HG03108 (cell line): ENCODE data around the gene PLXND1.

Experiments used
- ATAC-seq: cut with Tn5 transposase; IDR thresholded peaks from one replicate; pipeline ENCODE4 v1.9.1; 2021; ENCODE audit warnings: moderate library complexity; ENCODE audit not compliant: unreplicated experiment

The PLXND1 gene

GRCh38 chr3:129565902-129566301 is 40.6 kb downstream of the PLXND1 start:
- ATAC-seq, result no peak

DNA sequence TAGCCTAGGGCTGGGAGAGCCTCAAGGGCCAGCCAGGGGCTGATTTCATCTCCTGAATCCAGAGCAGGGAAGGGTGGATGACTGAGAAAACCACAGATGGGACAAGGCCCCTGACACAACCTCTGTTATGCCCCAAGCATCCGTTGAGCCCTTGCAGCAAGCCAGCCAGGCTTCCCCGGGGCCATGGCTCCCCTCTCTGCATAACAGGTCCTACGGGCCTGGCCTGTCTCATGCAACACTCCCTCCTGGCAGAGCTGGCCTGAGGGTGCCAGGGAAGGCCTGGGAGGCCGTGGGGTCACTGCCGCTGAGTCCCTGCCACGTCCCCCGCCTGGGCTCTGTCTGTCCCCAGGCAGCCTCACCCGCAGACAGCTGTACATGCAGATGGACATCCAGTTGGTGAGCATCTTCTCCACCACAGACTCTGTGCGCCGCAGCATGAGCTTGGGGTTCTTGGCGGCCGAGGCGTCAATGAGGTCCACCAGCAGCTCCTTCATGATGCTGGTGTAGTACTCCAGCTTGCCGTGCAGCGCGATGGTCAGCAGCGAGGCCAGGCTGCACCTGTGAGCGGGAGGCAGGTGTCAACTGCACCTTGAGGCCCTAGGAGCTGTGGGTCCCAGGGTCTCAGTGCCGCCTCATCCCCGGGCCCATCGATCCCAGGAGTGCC is 41.4 kb downstream of the PLXND1 start:
- no peak for ATAC-seq

- no peak for ATAC-seq
These were observed 42.5 kb downstream of the PLXND1 start for GRCh38 chr3:129563850-129564535.

- no peak for ATAC-seq
These were observed 43.1 kb downstream of the PLXND1 start for GRCh38 chr3:129563332-129563731.

DNA sequence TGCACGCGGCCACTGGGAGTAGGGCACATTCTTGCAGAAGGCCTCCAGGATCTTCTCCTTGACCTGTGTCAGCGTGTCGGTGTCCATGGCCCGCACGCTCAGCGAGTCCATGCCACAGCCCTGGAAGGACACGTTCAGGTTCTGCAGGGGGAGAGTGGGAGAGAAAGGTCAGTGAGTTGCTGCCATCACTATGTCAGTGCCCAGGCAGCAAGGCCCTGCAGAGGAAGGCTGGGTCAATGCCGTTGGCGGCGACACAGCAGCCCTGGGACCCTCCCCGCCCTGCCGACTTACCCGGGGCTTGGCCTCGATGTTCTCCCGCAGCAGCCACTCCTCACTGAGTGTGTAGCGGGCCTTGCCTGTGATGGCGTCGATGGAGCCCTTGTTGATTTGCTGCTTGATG is 43.7 kb downstream of the PLXND1 start:
- no peak for ATAC-seq

DNA sequence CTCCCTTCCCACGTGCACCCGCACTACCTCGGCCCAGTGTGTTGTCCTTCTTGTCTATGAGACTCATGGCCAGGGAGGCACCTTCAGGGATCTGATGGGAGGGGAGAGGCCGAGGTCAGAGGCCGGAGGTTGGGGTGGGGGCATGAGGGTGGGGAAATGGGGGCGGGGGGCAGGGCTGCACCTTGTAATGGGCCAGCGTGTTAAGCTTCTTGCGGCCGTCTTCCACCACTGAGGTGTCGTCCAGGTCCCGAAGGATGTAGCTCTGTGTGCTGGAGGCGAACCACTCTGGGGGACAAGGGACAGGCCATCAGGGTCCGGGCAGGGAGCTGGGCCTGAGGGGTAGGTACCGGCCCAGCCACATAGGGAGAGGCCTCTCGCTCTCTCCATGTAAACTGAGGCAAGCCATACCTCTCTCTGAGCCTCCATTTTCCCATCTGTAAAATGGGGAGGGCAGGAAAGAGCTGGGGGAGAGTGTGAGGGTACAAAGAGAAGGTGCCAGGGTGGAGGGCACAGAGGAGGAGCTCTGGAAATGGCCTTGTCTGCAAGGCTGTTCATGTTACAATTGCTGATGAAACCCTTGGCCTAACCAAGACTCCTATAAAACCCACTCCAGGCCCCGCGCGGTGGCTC is 44.7 kb downstream of the PLXND1 start:
- ATAC-seq, result no peak

GRCh38 chr3:129560911-129561594 is 45.4 kb downstream of the PLXND1 start:
- no peak for ATAC-seq

DNA sequence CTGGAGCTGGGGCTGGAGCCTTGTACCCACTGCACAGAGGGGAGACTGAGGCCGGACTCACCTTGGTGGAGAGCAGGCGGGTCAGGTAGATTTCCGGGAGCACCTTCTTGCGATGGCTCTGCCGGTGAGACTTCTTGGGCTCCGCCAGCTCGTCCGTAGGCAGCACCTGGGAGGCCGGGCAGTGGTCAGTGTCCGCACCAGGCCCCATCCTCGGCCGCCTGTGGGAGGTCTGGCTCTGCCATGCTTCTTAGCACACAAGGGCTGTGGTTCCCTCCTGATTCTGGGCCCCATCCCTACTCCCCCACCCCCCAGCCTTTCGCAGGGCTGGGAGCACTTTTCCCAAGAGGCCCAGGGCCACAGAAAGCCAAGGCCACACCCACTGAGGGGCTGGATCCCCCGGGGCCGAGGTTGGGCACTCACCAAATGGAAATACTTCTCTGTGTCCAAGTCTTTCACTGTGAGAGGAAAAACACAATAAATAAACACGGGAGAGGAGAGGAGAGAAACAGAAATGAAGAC is 46.1 kb downstream of the PLXND1 start:
- ATAC-seq, result no peak

- ATAC-seq, result no peak
These were observed 46.9 kb downstream of the PLXND1 start for GRCh38 chr3:129559565-129560079.

- no peak for ATAC-seq
These were observed 47.5 kb downstream of the PLXND1 start for GRCh38 chr3:129558772-129559564.

- ATAC-seq, result no peak
These were observed 48.2 kb downstream of the PLXND1 start for GRCh38 chr3:129558081-129558771.

GRCh38 chr3:129557548-129557894 is 49.0 kb downstream of the PLXND1 start:
- ATAC-seq, result no peak

- ATAC-seq, result no peak
These were observed 49.5 kb downstream of the PLXND1 start for GRCh38 chr3:129556890-129557547.

- no peak for ATAC-seq
These were observed 50.1 kb downstream of the PLXND1 start for GRCh38 chr3:129556358-129556695.

DNA sequence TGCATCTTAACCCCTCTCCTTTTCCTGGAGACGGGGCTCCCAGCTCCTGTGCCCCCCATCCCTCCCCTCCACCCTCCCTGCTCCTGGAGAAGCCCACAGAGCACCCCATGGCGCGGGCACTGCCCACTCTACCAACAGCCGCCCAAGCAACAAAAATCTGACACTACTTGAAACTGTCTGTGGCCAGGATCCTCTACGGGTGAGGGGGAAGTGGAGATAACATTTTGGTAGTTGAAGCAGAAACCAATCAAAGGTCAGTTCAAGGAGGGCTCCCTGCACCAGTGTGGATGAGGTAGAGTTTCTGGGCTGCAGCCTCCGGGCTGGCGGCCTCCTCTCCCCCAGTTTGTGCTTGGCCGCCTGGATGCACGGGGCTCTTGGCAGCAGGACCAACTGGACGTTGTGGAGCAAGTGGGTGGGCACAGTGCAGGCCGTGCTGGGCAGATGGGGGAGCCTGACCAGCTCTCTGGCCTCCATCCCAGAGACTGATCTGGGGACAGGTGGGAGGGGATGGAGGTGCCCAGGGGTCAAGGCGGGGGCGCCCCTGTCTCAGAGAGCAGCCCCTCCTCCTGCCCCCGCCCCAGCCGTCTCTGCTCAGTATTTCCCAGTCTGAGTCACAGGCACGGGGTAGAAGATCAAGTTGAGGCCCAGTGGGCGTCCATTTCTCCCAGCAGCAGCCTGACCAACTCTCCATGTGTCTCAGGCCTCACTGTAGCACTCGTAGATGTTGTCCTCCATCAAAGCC is 50.7 kb downstream of the PLXND1 start:
- ATAC-seq, result no peak

- no peak for ATAC-seq
These were observed 51.3 kb downstream of the PLXND1 start for GRCh38 chr3:129555153-129555550.

DNA sequence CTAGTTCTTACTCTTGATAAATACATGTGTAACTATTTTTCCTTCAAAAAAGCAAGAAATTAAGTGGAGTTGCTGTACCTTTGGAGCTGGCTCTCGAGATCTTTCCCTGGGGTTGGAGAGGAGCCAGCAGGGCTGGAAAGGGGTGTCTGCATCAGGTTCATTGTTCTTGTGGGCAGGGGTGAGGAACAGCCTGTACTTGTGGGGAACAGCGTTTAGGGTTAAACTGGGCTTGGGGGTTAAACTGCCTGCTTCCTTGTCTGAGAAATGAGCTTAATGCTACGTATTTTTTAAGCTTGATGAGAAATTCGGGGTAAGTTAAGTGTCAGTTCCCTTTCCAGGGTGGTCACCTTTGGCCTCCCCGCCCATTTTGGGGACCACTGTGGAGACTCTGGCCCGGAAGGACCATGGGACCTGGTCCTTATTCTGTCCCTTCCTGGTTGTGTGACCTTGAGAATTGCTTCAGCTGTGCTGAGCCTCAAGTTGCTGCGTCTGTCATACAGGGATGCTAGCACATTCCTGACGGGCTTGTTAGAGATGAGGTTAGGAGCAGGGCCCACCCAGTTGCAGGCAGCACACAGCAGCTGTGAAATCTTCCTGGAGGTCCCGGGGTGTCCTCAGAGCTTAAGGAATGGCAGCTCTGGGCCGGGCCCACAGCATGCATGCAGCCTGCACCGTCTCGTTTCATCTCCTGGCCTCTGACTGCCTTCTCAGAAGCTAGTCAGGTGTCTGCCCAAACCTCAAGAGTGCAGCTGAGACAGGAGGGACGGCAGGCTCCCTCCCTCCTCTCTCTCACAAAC is 51.9 kb downstream of the PLXND1 start:
- no peak for ATAC-seq

DNA sequence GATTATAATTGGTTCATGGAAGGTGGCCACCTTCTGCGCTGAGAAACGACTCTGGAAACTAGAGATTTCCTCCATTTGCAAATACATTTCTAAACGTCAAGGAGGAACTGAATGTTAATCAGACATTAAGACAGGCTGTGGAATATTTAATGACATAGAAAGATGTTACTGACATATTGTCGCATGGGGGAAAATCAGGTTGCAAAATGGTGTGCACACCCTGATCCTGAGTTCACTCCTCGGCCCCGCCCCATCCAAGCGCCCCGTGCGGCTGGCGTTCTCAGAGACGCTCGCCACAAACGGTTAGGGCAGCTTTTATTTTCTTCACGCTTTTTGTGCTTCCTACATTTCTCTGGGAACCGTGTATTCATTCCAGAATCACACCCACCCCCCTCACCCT is 52.8 kb downstream of the PLXND1 start:
- ATAC-seq, result no peak
